ENCODE results near the gene GDPD4.
"Not testable (repeated sequence)": the region's sequence is repeated elsewhere in the genome, so short reads cannot be mapped to it uniquely, and the experiment has no call there.

Gene GDPD4

GRCh38 chr11:77301510-77301909 lies at the start of gene GDPD4:
Gene GDPD4 (minus strand): TSS chr11:77301686. CDS start chr11:77285137, 16,549 bp downstream.
- no peak for DNase-seq

GRCh38 chr11:77347948-77348347 lies 46.5 kb upstream of the GDPD4 start:
- no peak for DNase-seq

- no peak for DNase-seq
These were observed 45.6 kb upstream of the GDPD4 start for GRCh38 chr11:77346906-77347603.

- no peak for DNase-seq
These were observed 44.1 kb upstream of the GDPD4 start for GRCh38 chr11:77345621-77346020.

GRCh38 chr11:77340501-77340900 lies 39.0 kb upstream of the GDPD4 start:
- DNase-seq: no peak

- DNase-seq: no peak
These were observed 30.8 kb upstream of the GDPD4 start for GRCh38 chr11:77332259-77332658.

GRCh38 chr11:77325159-77325558 lies 23.7 kb upstream of the GDPD4 start:
- DNase-seq: no peak

GRCh38 chr11:77324508-77324907 lies 23.0 kb upstream of the GDPD4 start:
- DNase-seq: no peak

- DNase-seq: no peak
These were observed 21.6 kb upstream of the GDPD4 start for GRCh38 chr11:77322926-77323590.

GRCh38 chr11:77322506-77322905 lies 21.0 kb upstream of the GDPD4 start:
- no peak for DNase-seq

- DNase-seq: no peak
These were observed 18.9 kb upstream of the GDPD4 start for GRCh38 chr11:77320351-77320750.

- no peak for DNase-seq
These were observed 17.1 kb upstream of the GDPD4 start for GRCh38 chr11:77318600-77318999.

- no peak for DNase-seq
These were observed 15.4 kb upstream of the GDPD4 start for GRCh38 chr11:77316733-77317342.

- DNase-seq: no peak
These were observed 10.6 kb upstream of the GDPD4 start for GRCh38 chr11:77312107-77312506.

GRCh38 chr11:77311701-77312100 lies 10.2 kb upstream of the GDPD4 start:
- no peak for DNase-seq

- DNase-seq: no peak
These were observed 9.2 kb upstream of the GDPD4 start for GRCh38 chr11:77310721-77311120.

- DNase-seq: no peak
These were observed 8.1 kb upstream of the GDPD4 start for GRCh38 chr11:77309401-77310085.

GRCh38 chr11:77308838-77309237 lies 7.4 kb upstream of the GDPD4 start:
- DNase-seq: no peak

GRCh38 chr11:77303328-77303727 lies 1.8 kb upstream of the GDPD4 start:
- no peak for DNase-seq

GRCh38 chr11:77302752-77303151 lies 1.3 kb upstream of the GDPD4 start:
- no peak for DNase-seq

GRCh38 chr11:77300695-77301094 lies 791 bp downstream of the GDPD4 start:
- no peak for DNase-seq

- not testable (repeated sequence) for DNase-seq
These were observed 1.5 kb downstream of the GDPD4 start for GRCh38 chr11:77300028-77300427.

- peak; percentile 14 for DNase-seq
These were observed 1.9 kb downstream of the GDPD4 start for GRCh38 chr11:77299528-77299993.

- DNase-seq: no peak
These were observed 7.4 kb downstream of the GDPD4 start for GRCh38 chr11:77294040-77294439.
